Measurements from ENCODE around the gene IL17A.
"Not testable (repeated sequence)": the region's sequence is repeated elsewhere in the genome, so short reads cannot be mapped to it uniquely, and the experiment has no call there.

IL17A gene

DNA sequence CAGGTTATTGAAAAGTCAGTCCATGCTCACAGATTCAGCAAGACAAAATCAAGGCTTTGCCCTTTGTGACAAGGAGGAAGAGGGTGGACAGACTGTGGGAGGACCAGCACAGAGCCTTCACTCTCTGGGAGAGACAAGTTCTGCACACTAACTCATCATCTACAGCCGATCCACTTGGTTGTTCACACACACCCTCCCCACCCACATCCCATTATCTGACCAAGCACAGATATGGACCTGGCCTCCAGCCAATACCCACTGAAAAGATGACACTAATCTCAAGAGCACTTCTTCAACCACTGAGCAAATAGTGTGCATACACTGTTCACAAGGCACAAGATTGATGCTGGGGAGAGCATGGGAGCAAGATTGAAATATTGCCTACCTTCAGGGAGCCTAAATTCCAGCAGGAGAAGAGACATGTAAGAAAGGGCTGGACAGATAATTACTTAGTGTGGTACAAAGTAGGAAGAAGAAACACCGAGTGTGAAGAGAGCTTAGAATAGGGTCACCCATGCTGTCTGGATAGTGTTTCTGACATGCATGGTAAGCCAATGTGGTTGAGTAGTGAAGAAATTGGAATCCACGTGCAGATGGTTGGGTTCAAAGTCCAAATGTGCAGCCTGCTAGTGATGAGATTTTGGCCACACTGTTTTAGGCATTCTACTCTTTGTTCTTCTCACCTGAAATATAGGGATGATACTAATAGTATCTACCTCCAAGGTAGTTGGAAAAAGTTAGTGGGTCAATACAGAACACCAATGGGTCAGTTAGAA, 21.7 kb upstream of the IL17A start:
- DNase-seq = no peak

DNA sequence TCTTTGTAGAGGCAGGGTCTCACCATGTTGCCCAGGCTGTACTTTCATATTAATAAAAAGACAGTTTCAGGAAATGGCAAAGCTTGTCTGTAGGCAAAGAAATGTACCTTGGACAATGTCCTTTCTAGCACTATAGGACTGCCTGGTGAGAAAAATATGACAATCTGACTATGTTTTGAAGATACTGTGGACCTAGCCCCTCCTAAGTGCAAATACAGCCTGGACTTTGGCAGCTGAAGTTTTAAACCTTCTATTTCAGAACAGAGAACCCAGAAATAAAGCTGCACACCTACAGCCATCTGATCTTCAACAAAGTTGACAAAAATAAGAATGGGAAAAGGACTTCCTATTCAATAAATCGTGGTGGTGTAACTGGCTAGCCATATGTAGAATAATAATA, 18.9 kb upstream of the IL17A start:
- DNase-seq = no peak

DNA sequence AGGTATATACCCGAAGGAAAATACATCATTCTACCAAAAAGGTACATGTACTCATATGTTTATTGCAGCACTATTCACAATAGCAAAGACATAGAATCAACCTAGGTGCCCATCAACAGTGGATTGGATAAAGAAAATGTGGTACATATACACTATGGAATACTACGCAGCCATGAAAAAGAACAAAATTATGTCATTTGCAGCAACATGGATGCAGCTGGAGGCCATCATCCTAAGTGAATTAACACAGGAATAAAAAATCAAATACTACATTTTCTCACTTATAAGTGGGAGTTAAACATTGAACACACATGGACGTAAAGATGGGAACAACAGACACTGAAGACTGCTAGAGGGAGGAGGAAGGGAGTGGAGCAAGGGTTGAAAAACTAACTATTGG, 17.8 kb upstream of the IL17A start:
- DNase-seq = not testable (repeated sequence)

DNA sequence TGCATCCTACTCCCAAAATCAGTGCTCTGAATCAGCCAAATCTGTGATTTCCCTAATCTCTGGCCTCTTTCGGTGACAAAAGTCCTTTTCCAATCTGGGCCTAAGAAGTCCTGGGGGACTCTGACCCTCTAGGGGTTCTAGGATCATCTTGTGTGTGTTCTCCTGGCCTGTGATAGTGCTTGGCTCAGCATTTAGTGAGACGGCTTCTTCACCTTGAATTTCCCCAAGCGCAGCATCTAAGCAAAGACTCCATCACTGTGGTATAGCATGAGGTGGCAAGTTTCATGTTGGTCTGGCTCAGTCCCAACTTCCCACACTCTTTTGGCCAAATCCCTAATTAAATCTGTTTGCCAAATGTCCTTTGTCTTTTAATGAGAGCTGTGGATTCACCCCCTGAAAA, 12.1 kb upstream of the IL17A start:
- no peak for DNase-seq

DNA sequence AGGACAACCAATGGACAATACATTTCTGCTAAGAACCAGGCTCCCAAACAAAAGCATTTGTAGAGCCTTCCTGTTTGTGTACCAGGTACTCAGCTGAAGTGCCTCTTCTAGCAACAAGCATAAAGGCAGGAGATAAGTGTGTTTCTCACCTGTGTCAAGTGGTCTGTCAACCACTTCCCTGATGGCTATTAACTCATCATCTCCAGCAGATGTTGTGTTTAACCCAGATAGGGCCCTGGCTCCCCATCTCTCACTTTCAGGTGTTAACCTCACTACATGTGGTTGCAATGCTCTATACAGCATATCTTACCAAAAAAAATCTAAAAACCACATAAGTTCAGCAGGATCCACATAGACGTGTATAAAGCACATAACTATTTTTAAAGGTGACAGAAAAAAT, 9.6 kb upstream of the IL17A start:
- no peak for DNase-seq

DNA sequence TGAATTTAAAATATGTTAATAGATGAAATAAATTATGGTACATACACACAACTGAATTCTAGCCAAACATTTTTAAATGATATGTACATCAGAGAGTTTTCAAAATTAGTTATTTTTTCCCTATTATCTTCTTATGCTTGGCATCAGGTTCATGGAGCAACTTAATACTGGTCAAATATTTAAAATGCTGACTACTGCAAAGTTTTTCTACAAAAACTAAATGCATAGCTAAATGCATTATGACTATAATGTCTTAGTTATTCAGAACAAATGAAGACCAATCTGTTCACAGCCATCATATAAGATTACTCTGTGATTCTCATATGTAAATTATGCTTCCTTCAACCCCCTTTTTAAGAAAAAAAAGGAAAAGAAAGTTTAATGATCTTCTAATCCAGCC, 8.2 kb upstream of the IL17A start:
- no peak for DNase-seq

DNA sequence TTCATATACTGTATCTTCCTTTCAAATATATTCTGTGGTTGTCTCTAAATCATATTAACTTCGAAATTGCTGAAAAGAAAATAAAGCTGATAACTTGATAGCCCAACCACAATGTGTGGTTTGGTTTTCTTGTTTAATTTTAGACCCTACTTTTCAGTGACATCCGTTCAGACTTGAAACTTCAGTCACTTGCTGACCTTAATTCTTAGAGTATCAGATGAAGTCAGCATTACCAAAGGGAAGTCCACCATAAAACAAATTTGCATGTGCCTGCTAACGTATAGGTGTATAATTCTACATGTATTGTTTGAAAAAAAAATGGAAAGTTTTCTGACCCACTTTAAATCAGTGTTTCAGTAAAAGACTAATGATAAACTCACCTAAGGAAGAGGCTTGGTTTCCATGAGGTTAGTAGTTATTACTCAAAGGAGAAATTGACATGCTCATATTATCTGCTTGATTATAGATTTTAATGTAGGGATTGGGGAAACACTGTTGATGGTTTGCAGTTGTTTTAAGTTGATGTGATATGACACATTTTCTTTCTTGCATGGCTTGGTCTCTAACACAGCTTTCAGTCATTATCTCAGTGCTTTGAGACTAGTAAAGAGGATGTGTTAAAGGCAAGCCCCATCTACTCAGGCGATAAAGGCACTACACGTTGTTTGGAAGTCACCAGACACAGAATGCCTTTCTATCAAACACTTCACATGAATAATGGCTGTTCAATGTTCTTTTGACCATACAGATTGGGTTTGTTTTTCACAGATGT, 5.2 kb upstream of the IL17A start:
- no peak for DNase-seq

DNA sequence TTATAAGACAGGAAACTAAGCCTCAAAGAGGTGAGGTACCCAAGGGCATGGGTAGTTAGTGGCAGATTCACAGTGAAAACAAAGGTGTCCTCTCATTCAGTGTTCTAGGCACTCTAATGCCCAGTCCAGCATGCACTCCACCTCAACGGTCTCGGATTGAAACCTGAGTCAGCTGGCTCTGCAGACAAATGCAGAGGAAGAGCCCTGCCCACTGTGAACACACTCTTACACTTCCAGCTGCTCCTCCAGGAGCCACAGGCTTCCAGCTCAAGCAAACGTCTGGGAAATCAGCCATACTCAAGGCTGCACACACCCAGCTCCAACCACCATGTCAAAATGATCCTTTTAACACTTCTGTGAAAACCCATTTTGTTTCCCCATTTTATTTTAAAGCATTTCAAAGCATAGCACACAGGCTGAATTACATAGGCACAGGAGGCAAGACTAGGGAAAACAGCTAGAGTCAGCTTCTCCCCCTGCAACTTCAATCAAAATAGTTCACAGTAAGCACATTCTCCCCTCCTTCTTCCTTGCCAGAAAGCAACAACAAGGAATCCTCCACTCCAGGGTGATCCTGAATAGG, 3.0 kb upstream of the IL17A start:
- DNase-seq = no peak

DNA sequence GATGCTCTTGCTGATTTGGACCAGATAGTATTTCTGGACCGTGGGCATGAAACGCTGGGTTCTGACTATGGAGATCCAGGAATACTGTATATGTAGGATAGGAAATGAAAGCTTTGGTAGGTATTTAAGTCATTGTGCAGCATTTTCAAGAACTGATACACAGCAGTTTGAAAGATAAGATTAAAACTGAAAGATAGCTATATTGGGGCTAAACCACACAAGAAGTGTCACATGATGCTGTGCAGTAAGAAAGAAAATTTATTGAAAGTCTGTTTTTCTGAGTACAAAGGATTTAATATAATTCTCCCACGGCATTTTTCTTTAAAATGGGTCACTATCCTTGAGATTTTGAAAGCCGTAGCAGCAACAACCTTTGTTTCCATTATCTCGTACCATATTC, 305 bp downstream of the IL17A start:
- no peak for DNase-seq

DNA sequence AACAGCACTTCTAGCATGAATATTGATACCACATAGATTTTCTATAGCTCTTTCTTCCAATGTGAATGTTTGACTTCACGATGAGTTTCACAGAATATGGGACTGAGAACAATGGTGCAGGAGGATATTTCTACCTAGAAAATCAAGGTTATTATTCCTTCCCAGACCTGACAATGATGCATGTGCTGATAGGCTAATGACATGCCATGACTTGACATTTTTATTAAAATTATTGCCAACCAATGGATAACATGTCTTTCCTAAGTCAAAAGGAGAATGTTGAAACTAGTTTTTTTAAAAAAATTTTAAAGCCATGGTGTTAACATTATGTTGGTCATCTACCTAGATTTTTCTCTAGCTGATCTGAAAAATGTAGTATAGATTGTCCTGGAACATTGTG, 923 bp downstream of the IL17A start:
- DNase-seq = no peak

DNA sequence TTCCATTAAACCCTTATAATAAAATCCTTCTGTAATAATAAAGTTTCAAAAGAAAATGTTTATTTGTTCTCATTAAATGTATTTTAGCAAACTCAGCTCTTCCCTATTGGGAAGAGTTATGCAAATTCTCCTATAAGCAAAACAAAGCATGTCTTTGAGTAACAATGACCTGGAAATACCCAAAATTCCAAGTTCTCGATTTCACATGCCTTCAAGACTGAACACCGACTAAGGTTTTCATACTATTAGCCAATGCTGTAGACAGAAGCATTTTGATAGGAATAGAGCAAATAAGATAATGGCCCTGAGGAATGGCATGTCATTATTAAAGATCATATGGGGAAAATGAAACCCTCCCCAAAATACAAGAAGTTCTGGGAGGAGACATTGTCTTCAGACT, 3.8 kb downstream of the IL17A start:
- no peak for DNase-seq

DNA sequence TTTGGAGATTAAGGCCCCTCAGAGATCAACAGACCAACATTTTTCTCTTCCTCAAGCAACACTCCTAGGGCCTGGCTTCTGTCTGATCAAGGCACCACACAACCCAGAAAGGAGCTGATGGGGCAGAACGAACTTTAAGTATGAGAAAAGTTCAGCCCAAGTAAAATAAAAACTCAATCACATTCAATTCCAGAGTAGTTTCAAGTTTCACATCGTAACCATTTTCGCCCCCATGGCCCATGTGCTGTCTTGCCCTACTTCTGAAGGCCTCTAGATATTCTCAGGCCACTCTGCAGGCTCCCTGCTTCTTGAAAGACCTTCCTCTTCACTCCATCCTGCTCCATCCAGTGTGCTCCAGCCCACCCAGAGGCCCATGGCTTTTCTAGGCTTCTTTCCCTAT, 4.2 kb downstream of the IL17A start:
- no peak for DNase-seq

DNA sequence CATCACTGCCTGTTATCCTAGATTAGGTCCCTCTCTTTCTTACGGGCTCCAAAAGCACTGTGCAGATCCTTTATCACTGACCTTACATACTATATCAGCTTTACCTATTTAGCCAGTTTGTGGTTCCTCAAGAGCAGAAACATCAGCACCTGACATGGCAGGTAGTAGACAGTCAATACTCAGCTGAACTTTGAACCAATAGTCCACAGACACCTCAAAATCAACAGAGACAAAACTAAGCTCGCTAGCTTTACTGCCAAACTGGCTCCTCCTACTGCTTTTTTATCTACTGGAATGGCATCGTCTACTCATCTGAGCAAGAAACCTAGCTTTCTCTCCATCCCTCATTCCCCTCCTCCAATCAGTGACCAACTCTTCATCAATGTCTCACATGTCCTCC, 5.6 kb downstream of the IL17A start:
- no peak for DNase-seq

DNA sequence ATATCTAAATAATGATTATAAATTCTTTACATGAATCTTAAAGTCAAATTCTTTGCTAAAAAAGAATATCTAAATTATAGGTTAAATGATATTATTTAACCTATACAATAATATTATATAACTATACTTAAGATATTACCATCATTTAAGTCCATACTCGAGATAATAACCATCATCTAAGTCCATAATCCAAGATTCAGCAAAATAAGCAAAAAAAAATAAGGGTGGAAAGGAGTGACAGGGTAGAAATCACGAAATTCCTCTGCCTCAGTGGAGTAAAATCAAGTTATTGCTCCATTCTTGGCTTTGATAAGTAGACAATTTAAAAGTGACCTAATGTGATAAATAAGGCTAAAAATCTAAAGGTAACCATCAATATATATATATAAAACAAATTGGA, 9.7 kb downstream of the IL17A start:
- no peak for DNase-seq

DNA sequence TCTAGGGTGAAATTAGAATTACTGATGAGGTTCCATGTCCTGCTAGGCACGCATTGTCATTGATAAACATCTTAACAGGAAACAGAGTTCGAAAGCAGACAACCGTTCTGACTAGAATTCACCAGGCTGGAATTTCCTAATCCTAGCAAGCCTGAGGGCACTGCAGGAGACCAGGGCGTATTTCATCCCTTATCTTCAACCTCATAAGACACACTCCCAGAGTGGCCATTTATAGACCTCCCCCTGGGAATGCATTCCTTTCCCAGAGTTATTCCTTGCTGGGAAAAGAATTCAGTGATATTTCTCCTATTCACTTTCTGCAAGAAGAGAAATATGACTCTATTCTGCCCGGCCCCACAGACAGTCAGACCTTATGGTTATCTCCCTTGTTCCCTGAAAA, 13.9 kb downstream of the IL17A start:
- DNase-seq = not testable (repeated sequence)

DNA sequence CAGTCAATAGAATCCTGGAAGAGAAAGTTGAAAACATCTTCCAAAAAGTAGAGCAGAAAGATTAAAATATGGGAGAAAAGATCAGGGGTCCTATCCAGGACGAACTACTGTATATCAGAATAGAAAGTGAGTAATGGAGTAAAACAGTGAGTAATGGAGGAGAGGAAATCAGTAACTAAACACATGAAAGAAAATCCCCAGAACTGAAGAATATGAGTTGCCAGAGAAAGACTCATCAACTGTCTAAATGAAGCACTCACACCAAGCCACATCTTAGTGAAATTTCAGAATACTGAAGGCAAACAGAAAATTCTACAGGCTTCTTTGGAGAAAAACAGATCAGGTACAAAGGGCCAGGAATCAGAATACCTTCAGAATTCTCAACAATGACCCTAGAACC, 14.9 kb downstream of the IL17A start:
- DNase-seq = no peak

DNA sequence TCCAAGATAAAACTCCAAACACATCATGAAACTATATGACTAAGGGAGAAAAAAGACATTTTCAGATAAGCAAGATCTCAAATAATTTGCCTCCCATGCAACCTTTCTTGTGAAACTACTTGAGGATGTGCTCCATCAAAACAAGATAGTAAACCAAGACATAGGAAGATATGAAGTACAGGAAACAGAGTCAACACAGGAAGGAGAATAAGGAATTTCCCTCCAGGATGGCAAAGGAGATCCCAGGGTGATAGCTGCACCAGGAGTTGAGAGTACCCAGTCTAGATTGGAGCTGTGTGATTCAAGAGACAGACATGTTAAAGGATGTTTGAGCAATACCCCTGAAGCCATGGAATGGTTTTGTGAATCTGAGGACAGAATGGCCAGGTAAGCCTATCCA, 15.3 kb downstream of the IL17A start:
- DNase-seq = no peak

DNA sequence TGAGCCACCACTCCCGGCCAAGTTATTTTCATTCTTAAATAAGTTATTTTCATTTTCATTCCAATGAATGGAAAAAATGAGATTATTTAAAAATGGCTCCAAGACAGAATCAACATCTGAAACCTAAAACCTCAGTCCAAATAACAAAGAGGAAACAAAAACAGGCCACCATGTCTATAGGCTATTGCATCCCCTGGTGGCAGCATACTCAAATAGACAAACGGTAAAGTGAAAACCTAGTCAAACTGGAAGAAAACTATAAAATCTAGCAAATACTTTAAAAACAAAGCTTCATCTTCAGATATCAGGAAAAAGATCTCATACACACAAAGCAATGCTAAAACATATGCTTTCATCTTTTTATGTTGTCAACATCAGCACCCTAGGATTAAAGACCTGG, 20.9 kb downstream of the IL17A start:
- DNase-seq = no peak

DNA sequence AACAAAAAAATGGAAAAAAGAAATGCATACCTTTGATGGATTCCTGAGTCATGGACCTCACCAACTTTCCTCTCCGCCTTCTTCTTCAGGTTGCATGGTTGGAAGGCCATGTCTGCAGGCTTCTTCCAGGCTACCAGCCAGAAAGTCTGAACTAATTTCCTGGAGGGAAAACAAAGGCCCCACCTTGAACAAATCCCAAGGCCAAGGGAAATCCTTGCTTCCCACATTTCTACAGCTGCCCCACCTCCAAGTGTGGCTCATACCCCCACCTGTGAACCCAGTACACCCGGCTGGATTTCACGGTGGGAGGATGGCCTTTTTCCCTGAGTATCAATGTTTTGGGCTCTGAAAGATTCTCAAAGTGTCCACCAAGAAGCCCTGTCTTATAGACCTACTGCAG, 22.4 kb downstream of the IL17A start:
- DNase-seq = no peak

DNA sequence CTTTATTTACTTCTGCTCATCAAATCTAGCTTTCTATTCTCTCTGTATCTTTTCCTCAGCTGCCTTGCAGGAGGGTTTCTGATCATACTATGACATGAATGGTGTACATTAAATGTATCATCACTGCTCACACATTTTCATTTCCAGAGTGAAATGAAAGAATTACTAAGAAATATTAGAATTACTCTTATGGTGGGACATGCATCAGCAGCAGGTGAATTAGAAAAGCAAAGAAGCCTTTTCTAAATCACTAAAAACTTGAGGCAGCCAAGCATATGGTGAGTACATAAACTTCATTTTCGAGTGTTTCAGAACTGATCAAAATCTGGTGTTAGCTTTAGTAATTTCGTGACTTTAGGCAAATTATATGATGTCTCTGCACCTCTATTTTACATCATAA, 23.6 kb downstream of the IL17A start:
- no peak for DNase-seq

DNA sequence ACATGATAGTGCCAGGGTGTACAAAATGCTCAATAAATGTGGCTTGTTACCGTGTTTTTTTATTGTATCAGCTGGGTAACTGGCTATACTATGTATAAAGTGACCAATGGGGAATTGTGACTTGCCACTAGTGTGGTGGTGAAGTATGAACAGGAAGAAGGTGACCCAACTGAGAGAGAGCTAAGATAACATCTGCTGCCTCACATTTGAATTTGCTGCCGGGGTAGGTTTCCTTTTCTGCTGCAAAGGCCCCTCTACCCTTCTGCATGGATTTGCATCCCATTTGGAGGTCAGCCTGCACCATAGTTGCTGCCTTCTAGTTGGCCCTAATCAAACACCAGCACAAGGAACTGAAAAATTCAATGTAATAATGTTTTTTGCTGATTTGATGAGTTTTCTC, 24.1 kb downstream of the IL17A start:
- DNase-seq = no peak

DNA sequence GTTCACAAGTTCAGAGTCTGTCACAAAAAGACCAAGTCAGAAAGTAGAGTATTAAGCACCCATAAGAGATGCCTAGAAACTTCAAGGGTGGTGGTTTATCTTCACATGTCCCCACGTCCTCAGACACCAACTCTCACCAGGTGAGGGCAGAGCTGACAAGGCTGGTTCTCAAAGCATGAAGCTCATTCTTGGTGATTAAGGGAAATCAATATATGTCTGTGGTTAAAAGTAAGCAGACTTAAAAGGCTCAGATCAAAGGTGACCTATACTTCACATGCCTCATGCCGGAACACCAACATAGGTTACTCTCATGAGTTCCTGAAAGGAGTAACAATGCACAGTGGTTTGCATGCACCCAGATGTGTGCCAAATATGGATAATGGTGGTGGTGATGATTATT, 27.0 kb downstream of the IL17A start:
- DNase-seq = no peak

DNA sequence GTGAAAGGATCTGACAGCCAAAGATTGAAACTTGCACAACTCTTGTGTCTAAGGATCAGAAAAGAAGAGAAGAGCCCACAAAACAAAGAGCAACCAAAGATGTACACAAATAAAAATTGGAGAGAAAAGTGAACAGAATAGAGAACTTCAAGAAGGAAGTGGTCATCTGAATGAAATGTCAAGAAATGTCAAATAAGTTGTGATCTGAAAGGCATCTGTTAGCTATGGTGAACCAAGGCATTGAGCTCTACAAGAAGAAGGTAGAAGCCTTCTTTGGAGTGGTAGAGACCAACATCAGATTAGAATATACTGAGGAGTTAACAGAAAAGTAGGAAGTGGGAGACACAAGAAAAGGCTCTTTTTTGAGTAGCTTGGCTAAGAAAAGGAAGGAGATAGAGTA, 29.6 kb downstream of the IL17A start:
- DNase-seq = no peak

DNA sequence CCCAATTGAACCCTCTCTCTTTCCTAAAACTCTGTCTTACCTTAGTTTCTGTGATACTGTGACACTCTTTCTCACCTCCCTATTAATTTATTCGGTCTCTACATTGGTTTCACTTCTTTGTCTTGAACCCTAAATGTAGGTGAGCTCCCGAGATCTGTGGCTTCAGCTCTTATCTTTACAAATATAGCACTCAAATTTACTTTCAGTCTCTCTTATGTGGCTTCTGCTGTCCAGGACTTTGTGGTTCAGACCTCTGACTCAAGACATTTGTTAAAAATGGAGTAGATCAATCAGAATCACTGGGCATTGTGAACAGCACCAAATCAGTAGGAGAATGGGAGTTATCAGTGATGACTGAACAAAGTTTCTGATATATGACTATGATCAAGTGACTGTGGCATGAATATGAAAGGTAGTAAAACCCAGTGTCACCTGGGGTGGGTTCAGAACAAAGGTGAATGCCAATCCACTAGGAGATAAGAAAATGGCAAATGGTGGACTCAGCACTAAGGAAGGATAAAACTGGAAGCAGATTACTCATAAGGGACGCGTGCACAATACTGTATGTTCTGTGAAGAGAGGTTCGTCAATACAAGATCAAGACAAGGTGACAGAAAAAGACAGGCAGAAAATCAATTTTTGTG, 30.9 kb downstream of the IL17A start:
- no peak for DNase-seq

Measured in activated naive CD4-positive, alpha-beta T cell (primary cell).